AML-193 (cell line): ENCODE measurements around the gene UBA7.
A peak's percentile ranks its signal among the peaks of the same experiment; 100 is the strongest.
"Not testable (repeated sequence)": the region's sequence is repeated elsewhere in the genome, so short reads cannot be mapped to it uniquely, and the experiment has no call there.

Experiments used
- DNase-seq, 2 experiments: peaks; one replicate each; lab custom pipeline; 2025; lab: John Stamatoyannopoulos, UW

The UBA7 gene

GRCh38 chr3:49782277-49782676, 31.5 kb downstream of the UBA7 start:
- DNase-seq, result not testable (repeated sequence)

- no peak for DNase-seq
Observed at GRCh38 chr3:49781415-49782199, 32.1 kb downstream of the UBA7 start.

- not testable (repeated sequence) for DNase-seq
Observed at GRCh38 chr3:49780975-49781365, 32.8 kb downstream of the UBA7 start.

GRCh38 chr3:49780080-49780974, 33.4 kb downstream of the UBA7 start:
- no peak for DNase-seq

GRCh38 chr3:49779358-49780079, 34.2 kb downstream of the UBA7 start:
- no peak for DNase-seq

- not testable (repeated sequence) for DNase-seq
Observed at GRCh38 chr3:49776101-49776500, 37.7 kb downstream of the UBA7 start.

GRCh38 chr3:49775538-49775937, 38.2 kb downstream of the UBA7 start:
- no peak for DNase-seq

GRCh38 chr3:49772703-49773102, 41.0 kb downstream of the UBA7 start:
- no peak for DNase-seq

- no peak for DNase-seq
Observed at GRCh38 chr3:49771340-49771938, 42.3 kb downstream of the UBA7 start.

GRCh38 chr3:49769926-49770325, 43.8 kb downstream of the UBA7 start:
- no peak for DNase-seq

GRCh38 chr3:49769286-49769915, 44.4 kb downstream of the UBA7 start:
- no peak for DNase-seq

GRCh38 chr3:49763981-49764380, 49.8 kb downstream of the UBA7 start:
- no peak for DNase-seq

GRCh38 chr3:49761661-49762060, 52.1 kb downstream of the UBA7 start:
- DNase-seq, result peak in 1 of 2 experiments; percentile 14

- no peak for DNase-seq
Observed at GRCh38 chr3:49759226-49759625, 54.5 kb downstream of the UBA7 start.

- no peak for DNase-seq
Observed at GRCh38 chr3:49757197-49757596, 56.6 kb downstream of the UBA7 start.

- no peak for DNase-seq
Observed at GRCh38 chr3:49756036-49756435, 57.7 kb downstream of the UBA7 start.
